Measurements from ENCODE around the gene MUS81.
A peak's percentile ranks its signal among the peaks of the same experiment; 100 is the strongest.

Gene MUS81

DNA sequence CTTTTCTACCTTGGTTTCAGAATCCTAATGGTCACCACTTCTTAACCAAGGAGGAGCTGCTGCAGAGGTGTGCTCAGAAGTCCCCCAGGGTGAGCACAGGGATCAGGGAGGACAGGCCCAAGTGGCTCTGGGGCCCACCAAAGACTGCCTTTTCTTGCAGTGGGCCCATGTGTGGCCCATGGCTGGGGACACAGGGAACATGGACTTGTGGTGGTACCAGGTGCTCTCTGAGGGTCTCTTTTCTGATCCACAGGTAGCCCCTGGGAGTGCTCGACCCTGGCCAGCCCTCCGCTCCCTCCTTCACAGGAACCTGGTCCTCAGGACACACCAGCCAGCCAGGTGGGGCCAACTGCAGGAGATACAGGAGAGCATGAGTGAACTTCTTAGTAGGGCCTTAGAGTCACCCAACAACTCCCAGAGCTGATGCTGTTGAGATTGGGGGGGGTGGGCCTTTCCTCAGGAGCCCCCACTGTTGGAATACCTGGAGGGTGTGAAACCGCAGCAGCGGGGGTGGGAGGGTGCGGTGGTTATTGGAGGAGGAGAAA, 2.0 kb downstream of the MUS81 start:
- ChIA-PET CTCF (interaction anchor here (1.0 to 6.0 kb wide), 4 partner anchors 9 to 98 kb away, joined by 3 to 174 read pairs (median 43); partner anchors contain the start of genes EFEMP2 and FIBP), POLR2A (interaction anchor here (1.2 to 1.9 kb wide), 4 partner anchors 9 to 752 kb away, joined by 3 to 14 read pairs (median 6); partner anchors contain the start of gene CCDC85B)
- no peak for DNase-seq (ENCODE audit: low read depth, low spot score)
- TF ChIP-seq CTCF (IDR thresholded peaks at IDR 0.05; ENCODE audit: insufficient read depth, low read length, missing control alignments): no peak
- peak overlapping the region; percentile 95 for H3K4me3 ChIP-seq (ENCODE audit: low read depth, low read length)

DNA sequence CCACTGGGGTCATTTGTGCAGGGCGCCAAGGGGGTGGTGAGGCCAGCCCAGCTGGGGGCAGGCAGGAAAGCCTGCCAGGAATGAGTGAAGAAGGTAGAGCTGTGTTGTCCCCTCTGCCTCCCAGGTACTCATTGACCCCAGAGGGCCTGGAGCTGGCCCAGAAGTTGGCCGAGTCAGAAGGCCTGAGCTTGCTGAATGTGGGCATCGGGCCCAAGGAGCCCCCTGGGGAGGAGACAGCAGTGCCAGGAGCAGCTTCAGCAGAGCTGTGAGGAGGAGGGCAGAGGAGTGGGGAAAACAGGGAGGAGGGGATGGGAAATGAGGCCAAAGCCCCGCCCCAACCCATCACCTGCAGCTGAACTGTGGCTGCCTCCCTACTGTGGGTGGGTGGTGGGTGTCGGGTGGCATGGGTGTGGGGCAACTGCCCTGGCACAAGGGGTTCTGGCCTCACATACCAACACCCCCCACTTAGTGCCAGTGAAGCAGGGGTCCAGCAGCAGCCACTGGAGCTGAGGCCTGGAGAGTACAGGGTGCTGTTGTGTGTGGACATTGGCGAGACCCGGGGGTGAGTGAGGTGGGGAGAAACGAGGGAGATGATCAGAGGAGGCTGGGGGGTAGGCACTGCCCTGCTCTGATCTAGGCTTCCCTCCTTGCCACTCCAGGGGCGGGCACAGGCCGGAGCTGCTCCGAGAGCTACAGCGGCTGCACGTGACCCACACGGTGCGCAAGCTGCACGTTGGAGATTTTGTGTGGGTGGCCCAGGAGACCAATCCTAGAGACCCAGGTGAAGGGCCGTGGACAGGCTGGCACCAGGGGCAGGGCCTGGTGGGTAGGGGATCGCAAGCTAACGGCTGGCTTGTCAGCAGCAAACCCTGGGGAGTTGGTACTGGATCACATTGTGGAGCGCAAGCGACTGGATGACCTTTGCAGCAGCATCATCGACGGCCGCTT, 3.0 kb downstream of the MUS81 start:
- TF ChIP-seq CTCF (IDR thresholded peaks at IDR 0.05; ENCODE audit: insufficient read depth, low read length, missing control alignments): no peak
- H3K4me3 ChIP-seq (ENCODE audit: low read depth, low read length): peak overlapping the region; percentile 8
- no peak for DNase-seq (ENCODE audit: low read depth, low spot score)
- POLR2A ChIA-PET: interaction anchor here (0.6 to 1.9 kb wide), 6 partner anchors 8 to 753 kb away, joined by 3 to 14 read pairs (median 4); partner anchors contain the start of genes CCDC85B and KAT5
- CTCF ChIA-PET: interaction anchor here (0.8 to 6.0 kb wide), 6 partner anchors 8 to 97 kb away, joined by 3 to 174 read pairs (median 4); partner anchors contain the start of gene EFEMP2

DNA sequence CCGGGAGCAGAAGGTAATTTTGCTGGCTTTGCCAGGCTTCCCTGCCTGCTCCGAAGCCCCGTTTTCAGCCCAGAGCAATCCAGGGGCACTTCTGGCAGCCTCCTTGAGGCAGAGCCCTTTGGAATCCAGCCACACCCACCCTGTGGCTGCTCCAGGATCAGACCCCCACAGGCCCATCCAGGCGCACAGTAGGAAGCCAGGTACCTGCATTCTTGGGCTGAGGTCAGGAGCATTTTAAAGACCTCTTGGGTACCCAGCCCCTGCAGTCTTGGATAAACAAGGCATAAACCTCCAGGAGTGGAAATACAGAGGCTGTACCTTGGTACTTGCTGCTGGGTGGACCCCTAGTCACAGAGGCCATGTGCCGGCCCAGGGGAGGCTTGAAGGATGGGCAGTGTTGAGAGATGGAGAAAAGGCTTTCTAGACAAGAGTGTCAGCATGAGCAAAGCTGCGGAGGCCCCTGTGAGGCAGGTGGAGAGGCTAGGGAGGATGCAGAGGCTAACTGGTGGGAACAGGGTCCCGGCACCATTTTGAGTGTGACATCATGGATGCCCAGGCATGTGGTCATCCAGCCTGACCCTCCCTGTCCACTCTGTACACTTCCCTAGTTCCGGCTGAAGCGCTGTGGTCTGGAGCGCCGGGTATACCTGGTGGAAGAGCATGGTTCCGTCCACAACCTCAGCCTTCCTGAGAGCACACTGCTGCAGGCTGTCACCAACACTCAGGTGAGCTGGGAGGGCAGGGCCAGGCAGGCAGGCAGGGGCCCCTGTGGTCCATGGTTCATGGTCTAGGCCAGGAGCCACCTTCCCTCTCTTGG, 3.9 kb downstream of the MUS81 start:
- no peak for TF ChIP-seq CTCF (IDR thresholded peaks at IDR 0.05; ENCODE audit: insufficient read depth, low read length, missing control alignments)
- DNase-seq (ENCODE audit: low read depth, low spot score): no peak
- CTCF ChIA-PET: interaction anchor here (0.8 to 16.6 kb wide), 4 partner anchors 7 to 78 kb away, joined by 3 to 364 read pairs (median 90); partner anchors contain the start of genes CCDC85B, EFEMP2 and FIBP
- no peak overlapping the region for H3K4me3 ChIP-seq (ENCODE audit: low read depth, low read length)
- POLR2A ChIA-PET: interaction anchor here (0.6 to 1.9 kb wide), 7 partner anchors 8 to 307 kb away, joined by 3 to 14 read pairs (median 4); partner anchors contain the start of genes CCDC85B and KAT5

- TF ChIP-seq CTCF (IDR thresholded peaks at IDR 0.05; ENCODE audit: insufficient read depth, low read length, missing control alignments): no peak
- POLR2A ChIA-PET: interaction anchor here (0.6 to 1.2 kb wide), 4 partner anchors 9 to 146 kb away, joined by 3 to 5 read pairs (median 4); no protein-coding TSS in a partner anchor
These were observed 4.7 kb downstream of the MUS81 start for GRCh38 chr11:65864706-65865471.

GRCh38 chr11:65865550-65866172, 5.4 kb downstream of the MUS81 start:
- ChIA-PET POLR2A (interaction anchor here (0.6 to 1.5 kb wide), 4 partner anchors 8 to 75 kb away, joined by 3 to 5 read pairs (median 4); partner anchors contain the start of gene FOSL1), CTCF (interaction anchor here (1.2 to 33.3 kb wide), 3 partner anchors 21 to 154 kb away, joined by 6 to 1090 read pairs (median 364); partner anchors contain the start of genes CCDC85B, FIBP, KAT5 and SART1)
- DNase-seq (ENCODE audit: low read depth, low spot score): no peak
- no peak for TF ChIP-seq CTCF (IDR thresholded peaks at IDR 0.05; ENCODE audit: insufficient read depth, low read length, missing control alignments)
- no peak overlapping the region; the same call in 1 of the 2 replicates for H3K4me3 ChIP-seq (ENCODE audit: low read depth, low read length)

More at GRCh38 chr11:65864706-65865471, 4.7 kb downstream of the MUS81 start:
- no peak for DNase-seq (ENCODE audit: low read depth, low spot score)
- H3K4me3 ChIP-seq (ENCODE audit: low read depth, low read length): no peak overlapping the region; the same call in 1 of the 2 replicates
- CTCF ChIA-PET: interaction anchor here (16.6 kb wide), 1 partner anchor 21 kb away, joined by 364 read pairs; the partner anchor contains the start of genes CCDC85B and FIBP

Measured in AG04449 (cell line).